T-helper 2 cell treated with Interferon-gamma antibody and Interleukin-4, amounts not matched to agents 5 μg/mL and 100 μg/mL, for 36 hours (primary cell): ENCODE measurements around the gene NRG3.

ENCODE experiments used
- DNase-seq: peaks from one replicate; pipeline ENCODE4 v3.0.0; 2021; ENCODE audit warnings: low spot score
- H3K27ac Mint-ChIP-seq: one replicate; pipeline ENCODE4 v1.8.0; 2021; ENCODE audit warnings: mild to moderate bottlenecking, mixed read lengths
- H3K27me3 Mint-ChIP-seq: one replicate; pipeline ENCODE4 v1.8.0; 2021; ENCODE audit warnings: low read depth, mixed read lengths
- H3K36me3 Mint-ChIP-seq: one replicate; pipeline ENCODE4 v1.8.0; 2021; ENCODE audit warnings: low read depth, mixed read lengths
- H3K4me1 Mint-ChIP-seq: one replicate; pipeline ENCODE4 v1.8.0; 2021; ENCODE audit warnings: low read depth, mixed read lengths
- H3K4me3 Mint-ChIP-seq: one replicate; pipeline ENCODE4 v1.8.0; 2022; ENCODE audit warnings: mild to moderate bottlenecking, moderate library complexity, mixed read lengths
- H3K9me3 Mint-ChIP-seq: one replicate; pipeline ENCODE4 v1.8.0; 2021; ENCODE audit warnings: mixed read lengths

The NRG3 gene

DNA sequence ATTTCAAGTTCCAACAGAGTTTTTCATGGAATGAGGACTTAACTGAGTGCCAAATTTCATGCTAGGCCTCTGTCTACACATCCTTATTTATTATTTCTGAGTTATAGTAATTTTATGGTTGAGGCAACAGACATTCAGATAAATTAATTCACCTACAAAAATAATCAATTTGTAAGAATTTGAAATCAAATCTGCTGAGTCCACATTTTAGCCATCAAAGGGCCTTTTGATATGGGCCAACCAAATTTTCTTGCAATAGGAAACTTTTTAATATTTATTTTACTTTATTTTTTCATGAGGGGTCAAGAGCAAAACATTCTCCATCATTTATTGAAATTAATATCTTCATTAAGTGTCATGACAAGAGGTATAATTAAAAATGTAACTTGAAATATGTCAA is 875.5 kb downstream of the NRG3 start:
- no peaks in the 10 kb centered on the region for H3K36me3 Mint-ChIP-seq
- H3K27ac Mint-ChIP-seq: no peak overlapping the region
- no peak for DNase-seq
- peaks cover 4% of the 10 kb centered on the region for H3K9me3 Mint-ChIP-seq
- no peaks in the 10 kb centered on the region for H3K27me3 Mint-ChIP-seq
- no peak overlapping the region for H3K4me3 Mint-ChIP-seq
- no peaks in the 10 kb centered on the region for H3K4me1 Mint-ChIP-seq

DNA sequence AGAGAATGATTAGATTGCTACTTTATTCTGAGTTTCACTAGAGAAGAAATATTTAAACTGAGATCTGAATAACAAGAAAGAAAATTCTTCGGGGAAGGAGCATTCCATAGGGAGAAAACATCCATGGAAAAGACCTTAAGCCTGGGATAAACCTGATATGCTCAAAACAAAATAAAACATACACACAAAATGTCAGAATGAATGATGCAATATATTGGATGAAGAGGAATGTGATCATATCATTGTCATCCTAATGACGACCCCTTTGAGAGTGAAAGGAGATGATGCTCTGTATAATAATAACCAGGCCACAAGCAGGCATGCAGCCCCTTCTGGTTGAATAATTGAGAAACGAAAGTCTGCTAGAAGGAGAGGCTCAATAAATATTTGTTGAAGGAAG is 882.4 kb downstream of the NRG3 start:
- no peak overlapping the region for H3K4me3 Mint-ChIP-seq
- DNase-seq: no peak
- no peak overlapping the region for H3K27ac Mint-ChIP-seq

DNA sequence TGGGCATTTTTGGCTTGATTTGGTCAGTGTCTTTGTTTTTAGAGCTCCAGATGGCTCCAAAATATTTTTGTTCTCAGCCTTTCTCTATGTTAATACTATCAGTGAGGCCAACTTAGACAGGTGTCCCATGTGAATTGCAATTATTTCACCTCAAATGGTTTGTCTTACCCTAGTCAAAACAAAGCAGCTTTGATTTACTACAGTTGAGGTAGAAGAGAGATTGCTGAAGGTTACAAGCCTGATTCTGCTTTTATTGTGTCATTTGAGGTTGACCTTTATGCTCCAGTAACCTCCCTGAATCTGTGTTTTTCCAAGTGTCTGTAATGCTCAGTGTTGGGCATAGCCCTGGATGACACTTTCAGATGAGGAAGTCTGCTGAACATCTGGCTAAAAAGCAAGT is 882.9 kb downstream of the NRG3 start:
- no peaks in the 10 kb centered on the region for H3K4me1 Mint-ChIP-seq
- H3K27me3 Mint-ChIP-seq: no peaks in the 10 kb centered on the region
- H3K36me3 Mint-ChIP-seq: no peaks in the 10 kb centered on the region
- no peak for DNase-seq
- H3K27ac Mint-ChIP-seq: no peak overlapping the region
- peaks cover 20% of the 10 kb centered on the region for H3K9me3 Mint-ChIP-seq
- H3K4me3 Mint-ChIP-seq: no peak overlapping the region

More for the DNA sequence above, 882.4 kb downstream of the NRG3 start:
- H3K36me3 Mint-ChIP-seq: no peaks in the 10 kb centered on the region
- no peaks in the 10 kb centered on the region for H3K4me1 Mint-ChIP-seq
- H3K27me3 Mint-ChIP-seq: no peaks in the 10 kb centered on the region
- H3K9me3 Mint-ChIP-seq: peaks cover 20% of the 10 kb centered on the region

DNA sequence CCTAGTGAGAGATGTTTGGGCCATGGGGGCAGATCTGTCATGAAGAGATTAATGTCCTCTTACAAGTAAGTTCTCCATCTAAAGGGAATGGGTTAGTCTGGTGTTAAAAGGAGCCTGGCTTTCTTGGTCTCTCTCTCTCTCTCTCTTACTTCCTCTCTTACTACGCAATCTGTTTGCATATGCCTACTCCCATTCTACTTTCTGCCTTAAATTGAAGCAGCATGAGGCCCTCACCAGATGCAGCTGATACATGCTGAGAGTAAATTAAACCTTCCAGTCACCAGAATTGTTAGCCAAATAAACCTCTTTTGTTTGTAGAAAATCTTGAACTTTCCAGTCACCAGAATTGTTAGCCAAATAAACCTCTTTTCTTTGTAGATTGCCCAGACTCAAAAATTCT is 884.1 kb downstream of the NRG3 start:
- Mint-ChIP-seq H3K27me3 (no peaks in the 10 kb centered on the region), H3K36me3 (no peaks in the 10 kb centered on the region), H3K9me3 (peaks cover 20% of the 10 kb centered on the region), H3K4me3 (no peak overlapping the region), H3K27ac (no peak overlapping the region), H3K4me1 (no peaks in the 10 kb centered on the region)
- no peak for DNase-seq

DNA sequence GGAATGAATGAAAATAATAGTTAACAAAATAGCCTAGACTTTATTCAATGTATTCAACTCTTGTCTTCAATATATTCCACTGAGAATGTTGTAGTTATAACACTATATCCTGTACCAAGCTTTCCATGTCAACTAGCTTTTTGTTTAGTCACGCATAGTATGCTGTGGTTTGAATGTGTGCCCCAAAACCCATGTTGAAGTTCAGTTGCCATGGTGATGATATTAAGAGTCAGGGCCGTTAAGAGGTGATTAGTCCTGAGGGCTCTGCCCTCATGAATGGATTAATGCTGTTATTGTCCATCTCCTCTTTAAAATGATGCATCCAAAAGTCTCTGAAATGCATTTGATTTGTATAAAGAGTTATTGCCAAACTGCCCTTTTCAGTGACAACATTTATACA is 887.6 kb downstream of the NRG3 start:
- Mint-ChIP-seq H3K4me1 (no peaks in the 10 kb centered on the region), H3K27me3 (no peaks in the 10 kb centered on the region), H3K36me3 (no peaks in the 10 kb centered on the region), H3K27ac (no peak overlapping the region), H3K9me3 (peaks cover 4% of the 10 kb centered on the region), H3K4me3 (no peak overlapping the region)
- no peak for DNase-seq

DNA sequence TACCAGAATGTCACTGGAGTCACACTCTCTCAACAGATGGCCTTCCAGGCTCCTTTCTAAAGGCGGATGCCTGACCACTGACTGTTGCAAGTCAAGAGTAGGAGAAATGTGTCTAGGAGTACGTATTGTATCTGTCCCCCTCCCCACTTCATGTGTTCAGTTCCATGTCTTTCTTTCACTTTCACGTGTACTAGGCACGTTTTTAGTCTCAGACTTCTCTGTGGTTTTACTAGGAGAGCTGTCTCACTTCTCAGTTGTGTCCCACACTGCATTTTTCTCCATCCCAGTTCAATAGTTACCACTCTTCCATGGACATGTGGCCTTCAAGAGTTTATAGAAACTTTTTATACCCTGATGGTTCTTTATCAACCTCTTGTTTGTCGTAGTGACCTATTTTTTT is 893.0 kb downstream of the NRG3 start:
- Mint-ChIP-seq H3K9me3 (peaks cover 7% of the 10 kb centered on the region), H3K4me3 (no peak overlapping the region), H3K36me3 (no peaks in the 10 kb centered on the region), H3K27me3 (no peaks in the 10 kb centered on the region), H3K4me1 (no peaks in the 10 kb centered on the region), H3K27ac (no peak overlapping the region)
- DNase-seq: no peak

DNA sequence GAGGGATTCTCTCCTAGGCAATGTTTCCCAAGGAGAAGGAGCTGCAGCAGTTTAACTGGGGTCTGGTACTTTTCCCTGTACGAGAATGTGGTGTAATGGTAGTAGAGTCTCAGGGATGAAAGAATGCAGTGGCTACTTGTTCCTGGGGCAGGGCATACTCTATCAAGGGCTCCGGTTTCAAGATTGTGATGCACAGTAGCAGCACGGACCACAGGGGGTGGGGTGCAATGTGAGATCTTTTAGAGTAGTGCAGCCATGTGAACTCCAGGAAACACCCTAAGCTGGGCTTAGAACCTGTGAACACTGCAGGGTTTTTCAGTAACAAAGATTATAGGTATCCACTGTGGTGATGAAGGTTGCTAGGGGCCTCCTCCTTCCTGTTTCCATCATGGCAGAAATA is 903.9 kb downstream of the NRG3 start:
- Mint-ChIP-seq H3K4me1 (no peaks in the 10 kb centered on the region), H3K4me3 (no peak overlapping the region), H3K27ac (no peak overlapping the region), H3K9me3 (peaks cover 15% of the 10 kb centered on the region), H3K27me3 (no peaks in the 10 kb centered on the region), H3K36me3 (no peaks in the 10 kb centered on the region)
- DNase-seq: no peak

DNA sequence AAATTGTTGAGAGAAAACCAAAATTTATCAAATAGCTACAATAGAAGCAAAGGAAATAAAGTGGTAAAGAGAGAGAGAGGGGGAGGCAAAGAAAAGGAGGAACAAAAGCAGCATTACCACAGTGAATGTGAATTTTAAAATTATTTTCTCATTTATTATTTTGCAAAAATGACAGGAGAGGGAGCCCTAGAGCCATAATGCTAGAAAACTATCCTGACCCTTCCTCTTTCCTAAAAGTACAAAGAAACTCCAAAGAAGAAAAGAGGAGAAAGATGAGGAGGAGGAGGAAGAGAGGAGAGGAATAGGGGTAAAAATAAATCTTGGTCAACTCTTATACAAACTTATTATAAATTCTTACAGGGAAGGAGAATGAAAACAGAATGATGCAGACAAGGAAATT is 921.5 kb downstream of the NRG3 start:
- H3K4me1 Mint-ChIP-seq: no peaks in the 10 kb centered on the region
- H3K4me3 Mint-ChIP-seq: no peak overlapping the region
- DNase-seq: no peak
- no peak overlapping the region for H3K27ac Mint-ChIP-seq
- H3K9me3 Mint-ChIP-seq: peaks cover 5% of the 10 kb centered on the region
- no peaks in the 10 kb centered on the region for H3K27me3 Mint-ChIP-seq
- no peaks in the 10 kb centered on the region for H3K36me3 Mint-ChIP-seq

DNA sequence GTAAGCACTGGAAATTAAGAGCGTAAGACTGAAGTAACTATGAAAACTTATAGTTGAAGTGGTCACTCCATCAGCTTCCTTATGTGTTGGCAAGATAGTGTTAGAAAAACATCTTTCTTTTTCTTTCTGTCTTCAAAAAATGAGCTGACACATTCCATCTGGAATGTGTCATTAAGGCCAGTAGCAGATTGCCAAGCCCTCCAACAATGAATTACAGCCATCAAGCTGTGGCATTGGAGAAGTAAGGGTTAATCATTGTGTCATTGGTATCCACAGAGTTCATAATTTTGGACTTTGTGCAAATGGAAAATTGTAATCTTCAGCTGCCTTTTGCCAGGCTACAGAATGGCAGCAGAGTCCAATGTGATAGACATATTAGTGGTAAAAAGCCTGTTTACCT is 926.3 kb downstream of the NRG3 start:
- Mint-ChIP-seq H3K4me1 (no peaks in the 10 kb centered on the region), H3K4me3 (no peak overlapping the region), H3K27ac (no peak overlapping the region), H3K9me3 (no peaks in the 10 kb centered on the region), H3K27me3 (no peaks in the 10 kb centered on the region), H3K36me3 (no peaks in the 10 kb centered on the region)
- no peak for DNase-seq

DNA sequence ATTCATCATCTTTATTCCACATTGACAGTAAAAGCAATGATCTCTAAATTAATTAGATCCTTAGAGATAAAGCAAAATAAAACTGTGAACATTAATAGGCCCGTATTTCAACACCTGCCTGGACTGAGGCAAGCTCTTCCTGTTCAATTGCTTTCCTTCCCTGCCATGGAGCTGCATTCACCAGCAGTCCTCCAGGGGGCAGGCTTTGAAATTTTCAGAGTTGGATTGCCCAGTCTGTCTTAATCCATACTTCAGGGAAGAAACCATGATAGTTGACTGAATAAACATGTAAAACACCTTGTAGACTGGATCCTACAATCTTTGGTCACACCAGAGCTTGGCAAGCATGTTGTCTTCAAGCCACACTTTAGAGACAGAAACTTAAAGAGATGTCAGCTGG is 936.6 kb downstream of the NRG3 start:
- DNase-seq: no peak
- peaks cover 4% of the 10 kb centered on the region for H3K9me3 Mint-ChIP-seq
- no peaks in the 10 kb centered on the region for H3K4me1 Mint-ChIP-seq
- H3K27ac Mint-ChIP-seq: no peak overlapping the region
- no peaks in the 10 kb centered on the region for H3K36me3 Mint-ChIP-seq
- H3K4me3 Mint-ChIP-seq: no peak overlapping the region
- H3K27me3 Mint-ChIP-seq: no peaks in the 10 kb centered on the region

DNA sequence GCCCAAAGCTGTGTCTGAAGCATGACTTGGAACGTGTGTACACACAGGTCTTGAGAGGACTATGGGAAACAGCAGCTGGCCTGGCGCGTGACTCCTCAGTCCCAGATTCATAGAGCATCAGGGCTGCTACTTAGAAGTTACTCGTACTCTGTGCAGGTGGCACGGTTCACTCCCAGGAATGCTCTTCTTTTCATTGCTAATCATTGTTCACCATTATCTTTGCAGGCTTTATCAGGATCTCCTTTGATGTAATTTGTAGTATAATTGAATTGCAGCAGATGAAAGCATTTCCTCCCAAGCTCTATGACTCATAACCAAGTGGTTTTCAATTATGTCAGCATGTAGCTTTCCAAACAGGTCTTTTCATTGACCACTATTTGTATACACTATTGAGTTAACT is 938.9 kb downstream of the NRG3 start:
- DNase-seq: no peak
- H3K36me3 Mint-ChIP-seq: no peaks in the 10 kb centered on the region
- no peaks in the 10 kb centered on the region for H3K4me1 Mint-ChIP-seq
- H3K27me3 Mint-ChIP-seq: no peaks in the 10 kb centered on the region
- no peak overlapping the region for H3K4me3 Mint-ChIP-seq
- H3K27ac Mint-ChIP-seq: no peak overlapping the region
- peaks cover 10% of the 10 kb centered on the region for H3K9me3 Mint-ChIP-seq

DNA sequence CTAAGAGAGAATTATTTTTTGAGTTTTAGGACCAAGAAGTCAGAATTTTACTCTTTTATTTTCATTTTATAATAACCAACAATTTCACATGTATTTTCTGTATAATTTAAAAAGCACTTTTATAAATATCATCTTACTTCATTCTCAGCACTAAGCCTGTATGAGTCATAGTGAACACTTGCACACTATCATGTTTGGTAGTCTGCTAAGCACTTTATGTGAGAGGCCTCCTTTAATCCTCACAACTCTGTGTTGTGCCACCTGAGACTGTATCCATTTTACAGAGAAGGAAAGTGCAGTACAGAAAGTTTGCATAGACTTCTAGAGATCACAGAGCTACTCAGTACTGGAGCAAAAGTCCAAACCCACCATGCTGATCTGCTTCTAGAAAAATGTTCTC is 939.6 kb downstream of the NRG3 start:
- Mint-ChIP-seq H3K27ac (no peak overlapping the region), H3K36me3 (no peaks in the 10 kb centered on the region), H3K9me3 (peaks cover 10% of the 10 kb centered on the region), H3K4me1 (no peaks in the 10 kb centered on the region), H3K4me3 (no peak overlapping the region), H3K27me3 (no peaks in the 10 kb centered on the region)
- DNase-seq: no peak

DNA sequence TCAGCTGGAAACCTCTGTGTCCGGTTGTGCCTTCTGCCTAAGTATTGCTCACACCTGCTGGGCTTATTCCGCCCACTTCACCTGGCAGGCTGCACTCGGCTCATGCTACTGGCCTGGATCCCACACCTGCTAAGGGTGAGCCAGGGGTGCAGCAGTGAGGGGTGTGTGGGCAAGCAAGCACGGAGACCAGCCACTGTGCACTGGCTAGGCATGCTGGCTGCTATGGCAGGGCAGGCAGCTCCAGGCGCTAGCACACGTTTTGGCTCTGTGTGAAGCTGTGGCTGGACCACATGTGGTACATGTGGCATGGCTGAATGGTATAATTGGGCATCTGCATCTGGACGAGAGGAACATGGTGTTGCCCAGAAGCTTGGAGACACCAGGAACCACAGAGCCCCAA is 940.7 kb downstream of the NRG3 start:
- H3K4me3 Mint-ChIP-seq: no peak overlapping the region
- peaks cover 10% of the 10 kb centered on the region for H3K9me3 Mint-ChIP-seq
- H3K4me1 Mint-ChIP-seq: no peaks in the 10 kb centered on the region
- DNase-seq: no peak
- H3K27ac Mint-ChIP-seq: no peak overlapping the region
- H3K27me3 Mint-ChIP-seq: no peaks in the 10 kb centered on the region
- H3K36me3 Mint-ChIP-seq: no peaks in the 10 kb centered on the region

DNA sequence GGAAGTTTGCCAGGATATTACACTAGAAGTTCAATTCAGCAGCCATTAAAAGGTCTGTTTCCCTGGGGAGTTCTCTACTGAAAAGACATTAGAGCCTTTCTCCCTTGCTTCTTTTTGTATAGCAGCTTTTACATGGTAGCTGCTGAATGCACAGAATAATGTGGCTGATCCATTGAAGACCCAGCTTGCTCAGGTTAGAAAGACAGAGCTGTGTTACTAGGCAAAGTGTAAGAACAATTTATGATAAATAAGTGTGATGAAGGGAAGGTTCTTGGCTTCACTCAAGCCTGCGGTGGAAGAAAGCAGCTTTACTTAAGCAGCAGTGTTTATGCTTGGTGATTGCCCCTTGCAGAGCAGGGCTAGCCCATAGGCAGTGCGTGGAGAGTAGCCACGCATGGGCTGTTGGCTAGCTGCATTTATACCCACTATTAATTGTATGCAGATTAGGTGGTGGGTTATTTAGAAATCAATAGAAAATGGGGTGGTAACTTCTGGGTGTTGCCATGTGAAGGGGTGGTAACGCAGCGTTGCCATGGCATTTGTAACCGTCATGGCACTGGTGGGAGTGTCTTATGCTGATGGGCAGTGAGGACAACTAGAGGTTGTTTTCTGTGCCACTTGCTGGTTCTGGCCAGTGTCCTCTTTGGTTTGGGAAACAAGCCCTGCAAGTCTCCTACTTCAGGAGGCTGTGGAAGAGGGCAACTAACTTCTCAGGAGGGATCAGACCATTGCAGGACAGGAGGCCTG is 942.9 kb downstream of the NRG3 start:
- Mint-ChIP-seq H3K27ac (no peak overlapping the region), H3K27me3 (no peaks in the 10 kb centered on the region), H3K4me3 (no peak overlapping the region), H3K9me3 (peaks cover 16% of the 10 kb centered on the region), H3K36me3 (no peaks in the 10 kb centered on the region), H3K4me1 (no peaks in the 10 kb centered on the region)
- no peak for DNase-seq

DNA sequence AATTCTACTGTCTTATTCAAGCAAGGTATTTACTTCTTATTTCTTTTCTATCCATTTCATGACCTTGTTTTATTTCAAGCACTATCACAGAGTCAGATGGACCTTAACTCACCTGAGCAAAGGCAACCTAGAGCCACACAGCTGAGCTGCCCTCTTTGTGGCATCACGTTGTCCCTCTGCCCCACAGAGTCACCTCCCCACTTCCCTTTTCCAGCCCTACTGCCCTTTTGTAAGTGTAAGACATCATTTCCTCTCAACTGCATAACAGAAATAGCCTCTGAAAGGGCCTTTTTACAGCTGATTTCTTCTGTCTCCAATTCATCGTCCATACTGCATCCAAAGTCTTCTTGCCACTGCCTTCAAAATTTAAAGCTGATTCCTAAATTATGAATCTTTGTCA is 946.0 kb downstream of the NRG3 start:
- Mint-ChIP-seq H3K27ac (no peak overlapping the region), H3K27me3 (no peaks in the 10 kb centered on the region), H3K36me3 (no peaks in the 10 kb centered on the region), H3K4me1 (no peaks in the 10 kb centered on the region), H3K9me3 (peaks cover 12% of the 10 kb centered on the region), H3K4me3 (no peak overlapping the region)
- DNase-seq: no peak
